ENCODE results near the gene CGB3.

DNA sequence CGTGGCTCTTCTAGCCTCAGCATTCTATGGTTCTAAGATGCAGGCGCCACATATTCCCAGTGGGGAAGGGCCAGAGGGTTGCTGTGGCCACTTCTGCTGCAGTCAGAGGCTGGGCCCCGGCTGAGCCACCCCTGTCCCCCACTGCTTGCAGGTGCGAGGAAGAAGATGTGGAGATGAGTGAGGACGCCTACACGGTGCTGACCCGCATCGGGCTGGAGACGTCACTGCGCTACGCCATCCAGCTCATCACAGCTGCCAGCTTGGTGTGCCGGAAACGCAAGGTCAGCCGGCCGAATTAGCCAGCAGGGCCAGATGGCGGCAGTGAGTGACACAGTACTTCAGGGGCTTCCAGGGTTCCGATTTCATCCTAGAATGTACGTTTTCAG, 9.3 kb downstream of the CGB3 start:
- TF ChIP-seq, protein P1, sequence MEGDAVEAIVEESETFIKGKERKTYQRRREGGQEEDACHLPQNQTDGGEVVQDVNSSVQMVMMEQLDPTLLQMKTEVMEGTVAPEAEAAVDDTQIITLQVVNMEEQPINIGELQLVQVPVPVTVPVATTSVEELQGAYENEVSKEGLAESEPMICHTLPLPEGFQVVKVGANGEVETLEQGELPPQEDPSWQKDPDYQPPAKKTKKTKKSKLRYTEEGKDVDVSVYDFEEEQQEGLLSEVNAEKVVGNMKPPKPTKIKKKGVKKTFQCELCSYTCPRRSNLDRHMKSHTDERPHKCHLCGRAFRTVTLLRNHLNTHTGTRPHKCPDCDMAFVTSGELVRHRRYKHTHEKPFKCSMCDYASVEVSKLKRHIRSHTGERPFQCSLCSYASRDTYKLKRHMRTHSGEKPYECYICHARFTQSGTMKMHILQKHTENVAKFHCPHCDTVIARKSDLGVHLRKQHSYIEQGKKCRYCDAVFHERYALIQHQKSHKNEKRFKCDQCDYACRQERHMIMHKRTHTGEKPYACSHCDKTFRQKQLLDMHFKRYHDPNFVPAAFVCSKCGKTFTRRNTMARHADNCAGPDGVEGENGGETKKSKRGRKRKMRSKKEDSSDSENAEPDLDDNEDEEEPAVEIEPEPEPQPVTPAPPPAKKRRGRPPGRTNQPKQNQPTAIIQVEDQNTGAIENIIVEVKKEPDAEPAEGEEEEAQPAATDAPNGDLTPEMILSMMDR (conservative IDR thresholded peaks at IDR 0.05 in 1 of 2, IDR thresholded peaks at IDR 0.05 in 1 of 2; ENCODE audit: extremely low read depth in 1 of 2, insufficient read depth in 1 of 2, low read depth in 1 of 2, low read length in 2 of 2) = no peak
- no peak for TF ChIP-seq EZH2 (IDR thresholded peaks at IDR 0.05; ENCODE audit: borderline replicate concordance, low read length)
